HG03095 (cell line): ENCODE data around the gene FAM81A.
"Not testable (repeated sequence)": the region's sequence is repeated elsewhere in the genome, so short reads cannot be mapped to it uniquely, and the experiment has no call there.

Experiments used
- ATAC-seq: cut with Tn5 transposase; IDR thresholded peaks from one replicate; pipeline ENCODE4 v1.9.1; 2021; ENCODE audit warnings: moderate library complexity; ENCODE audit not compliant: unreplicated experiment

The FAM81A gene

DNA sequence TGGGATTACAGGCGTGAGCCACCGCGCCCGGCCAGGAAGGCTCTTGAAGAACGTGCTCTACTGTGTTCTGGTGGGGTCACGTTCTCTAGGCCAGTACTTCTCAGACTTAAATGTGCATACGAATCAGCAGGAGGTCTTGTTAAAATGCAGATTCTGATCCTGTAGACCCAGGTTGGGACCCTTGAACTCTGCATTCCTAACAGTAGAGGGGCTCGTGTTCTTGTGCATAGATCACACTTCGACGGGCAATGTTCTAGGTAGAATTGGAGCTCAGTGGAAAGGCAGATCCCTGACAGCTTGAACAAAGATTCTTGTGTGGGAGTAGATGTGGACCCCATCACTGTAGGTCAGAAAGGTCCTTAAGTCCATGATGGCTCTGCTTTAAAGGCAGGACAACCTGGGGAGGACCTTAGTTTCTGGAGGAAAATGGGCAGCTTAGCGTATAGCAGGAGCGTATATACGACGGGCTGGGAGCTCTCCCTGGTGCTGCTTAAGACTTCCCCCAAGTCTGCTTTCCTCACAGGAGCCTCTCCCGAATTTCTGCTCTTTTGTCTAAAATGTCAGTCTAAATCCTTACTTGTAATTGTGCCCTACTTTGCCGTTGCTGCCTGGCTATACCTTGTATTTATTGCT, 16.9 kb upstream of the FAM81A start:
- no peak for ATAC-seq

DNA sequence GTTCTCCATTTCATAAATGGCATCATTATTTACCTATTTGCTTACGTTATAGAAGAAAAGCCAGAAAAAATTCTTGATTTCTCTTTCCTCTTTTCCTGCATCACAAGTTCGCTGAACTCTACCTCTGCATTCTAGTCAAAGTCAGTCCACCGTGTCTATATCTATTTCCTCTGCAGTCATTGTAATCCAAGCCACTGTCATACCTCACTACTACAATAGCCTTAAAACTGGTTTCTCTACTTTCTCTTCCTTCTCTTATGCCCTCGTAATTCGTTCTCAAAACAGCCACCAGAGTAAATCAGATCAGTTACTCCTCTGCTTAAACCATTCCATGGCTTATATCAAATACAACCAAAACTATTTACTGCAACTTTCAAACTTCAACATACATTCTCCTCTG, 13.4 kb upstream of the FAM81A start:
- ATAC-seq, result no peak

GRCh38 chr15:59428898-59429297, 9.1 kb upstream of the FAM81A start:
- not testable (repeated sequence) for ATAC-seq

GRCh38 chr15:59432389-59432788, 5.6 kb upstream of the FAM81A start:
- ATAC-seq, result no peak

- ATAC-seq, result no peak
These were observed 3.5 kb upstream of the FAM81A start for GRCh38 chr15:59434481-59434880.

GRCh38 chr15:59436774-59437141, 1.2 kb upstream of the FAM81A start:
- ATAC-seq, result no peak

DNA sequence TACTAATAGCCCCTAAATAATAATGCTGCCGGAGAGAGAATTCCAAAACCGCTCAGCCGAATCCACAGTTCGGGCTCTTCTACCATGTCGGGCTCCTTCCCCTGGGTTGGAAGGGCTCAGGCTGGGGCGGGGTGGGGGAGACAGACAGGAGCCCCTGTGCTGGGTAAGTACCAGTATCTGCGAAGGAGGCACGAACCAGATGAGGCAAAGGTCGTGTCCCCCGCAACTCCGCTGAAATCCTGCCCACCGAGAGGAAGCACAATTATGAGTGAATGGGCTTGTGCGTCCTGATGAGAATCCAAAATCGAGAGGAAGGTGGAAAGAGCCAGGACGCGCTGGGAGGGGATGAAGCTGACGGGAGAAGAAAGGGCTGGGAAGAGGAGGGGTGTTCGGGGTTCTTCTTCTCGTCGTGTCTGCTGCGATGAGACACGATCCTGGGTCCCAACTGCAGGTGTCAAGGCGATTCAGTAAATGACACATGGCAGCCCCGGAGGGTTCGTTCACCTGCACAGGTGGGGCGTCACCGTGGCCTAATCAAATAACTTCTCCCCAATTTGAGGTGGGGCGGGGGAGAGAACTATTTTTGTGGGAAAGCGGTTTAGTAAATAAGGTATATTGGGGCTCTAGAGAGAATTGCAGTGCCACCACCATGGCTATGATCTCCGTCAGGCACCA, 707 bp upstream of the FAM81A start:
- no peak for ATAC-seq

GRCh38 chr15:59438625-59439290, 772 bp downstream of the FAM81A start:
- no peak for ATAC-seq

- no peak for ATAC-seq
These were observed 1.6 kb downstream of the FAM81A start for GRCh38 chr15:59439576-59439975.

GRCh38 chr15:59443341-59444072, 5.5 kb downstream of the FAM81A start:
- no peak for ATAC-seq

- no peak for ATAC-seq
These were observed 6.3 kb downstream of the FAM81A start for GRCh38 chr15:59444081-59444835.

DNA sequence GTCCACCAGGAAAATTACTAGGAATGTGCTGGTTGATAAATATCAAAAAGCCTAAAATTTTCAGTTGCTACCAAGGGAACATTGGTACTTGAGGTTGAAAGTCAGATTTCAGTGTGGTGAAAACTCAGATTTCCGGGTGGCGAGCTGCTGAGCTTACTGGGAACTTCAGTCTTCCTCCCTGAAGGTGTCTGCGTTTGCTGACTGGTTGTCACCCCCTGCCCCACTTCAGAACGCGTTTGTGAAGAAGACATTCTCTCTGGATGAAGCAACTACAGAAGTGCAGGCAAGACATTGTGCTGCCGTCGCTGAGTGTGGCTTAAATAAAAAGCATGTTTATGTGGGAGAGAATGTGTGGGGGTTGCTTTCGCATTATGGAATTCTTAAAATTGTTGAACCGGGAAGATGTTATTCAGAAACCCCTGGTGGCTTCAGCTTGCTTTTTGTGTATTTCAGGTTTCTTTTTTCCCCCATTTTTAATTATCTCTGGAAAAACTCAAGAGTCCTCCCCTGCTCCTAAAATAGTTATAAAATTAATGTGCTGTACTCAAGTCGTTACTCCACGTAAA, 7.1 kb downstream of the FAM81A start:
- ATAC-seq, result no peak

GRCh38 chr15:59446232-59446957, 8.4 kb downstream of the FAM81A start:
- no peak for ATAC-seq

DNA sequence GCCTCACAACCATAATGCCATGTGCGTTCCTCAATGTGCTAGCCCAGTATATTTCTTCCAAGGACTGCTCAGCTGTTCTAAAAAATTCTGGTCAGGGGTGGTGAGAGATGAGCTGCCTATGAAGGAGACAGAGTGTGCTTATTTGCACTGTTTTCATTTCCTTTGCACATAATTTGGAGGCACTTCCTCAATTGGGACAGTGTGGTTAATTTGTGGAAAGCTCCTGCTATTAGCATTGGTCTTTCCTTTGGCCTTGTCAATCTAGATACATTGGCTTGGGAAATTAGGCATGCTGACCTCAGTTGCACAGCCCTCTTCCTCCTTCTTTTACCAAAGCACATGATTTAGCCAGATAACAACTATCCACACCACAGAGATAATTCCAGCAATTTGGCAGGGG, 9.4 kb downstream of the FAM81A start:
- ATAC-seq, result no peak

DNA sequence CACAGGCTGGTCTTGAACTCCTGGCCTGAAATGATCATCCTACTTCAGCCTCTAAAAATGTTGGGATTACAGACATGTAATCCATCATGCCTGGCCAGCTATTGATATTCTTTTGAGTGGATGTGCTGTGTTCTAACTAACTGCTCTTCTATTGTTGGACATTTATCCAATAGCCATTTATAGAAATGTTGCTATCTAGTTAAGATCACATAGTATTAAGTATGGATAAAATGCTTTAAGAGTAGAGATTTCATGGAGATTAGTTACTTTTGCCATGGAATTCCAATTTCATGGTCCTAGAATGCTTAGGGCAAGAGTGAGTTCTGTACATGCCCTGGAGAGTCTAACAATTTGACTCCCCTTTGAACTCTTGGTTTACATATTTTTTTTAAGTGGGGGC, 10.9 kb downstream of the FAM81A start:
- ATAC-seq, result no peak

DNA sequence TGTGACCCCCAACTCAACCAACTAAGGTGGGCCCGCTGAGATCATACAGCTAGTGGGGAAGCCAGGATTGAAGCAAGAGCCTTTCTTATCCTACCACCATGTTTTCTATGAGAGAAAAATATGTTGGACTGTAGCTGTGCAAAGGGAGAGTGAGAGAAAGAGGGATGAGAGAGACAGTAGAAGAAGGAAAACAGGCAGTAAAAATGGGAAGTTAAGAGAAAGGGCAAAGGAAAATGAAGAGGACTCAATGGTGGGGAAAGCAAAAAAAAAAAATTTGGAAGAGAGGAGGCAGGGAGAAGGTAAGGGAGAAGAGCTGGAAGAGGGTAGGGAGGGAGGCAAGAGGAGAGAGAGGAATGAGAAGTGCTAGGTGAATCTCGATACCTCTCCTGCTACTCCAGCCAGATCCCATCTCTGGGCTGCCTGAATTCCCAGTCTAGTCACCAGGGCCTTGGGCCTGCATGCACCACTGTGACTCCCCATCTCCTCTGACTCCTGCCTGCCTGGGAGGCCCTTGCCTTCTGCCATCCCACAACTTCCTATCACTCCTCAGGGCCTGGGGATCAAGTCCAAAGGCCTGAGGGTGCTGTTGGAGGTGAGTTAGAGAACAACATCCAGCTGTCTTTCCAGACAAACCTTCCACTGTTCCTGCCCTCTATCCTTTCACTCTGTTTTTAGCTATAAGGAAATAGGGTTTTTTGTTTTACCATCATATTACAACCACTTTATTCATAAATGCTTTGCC, 15.7 kb downstream of the FAM81A start:
- no peak for ATAC-seq

GRCh38 chr15:59456114-59456513, 18.1 kb downstream of the FAM81A start:
- ATAC-seq, result no peak

DNA sequence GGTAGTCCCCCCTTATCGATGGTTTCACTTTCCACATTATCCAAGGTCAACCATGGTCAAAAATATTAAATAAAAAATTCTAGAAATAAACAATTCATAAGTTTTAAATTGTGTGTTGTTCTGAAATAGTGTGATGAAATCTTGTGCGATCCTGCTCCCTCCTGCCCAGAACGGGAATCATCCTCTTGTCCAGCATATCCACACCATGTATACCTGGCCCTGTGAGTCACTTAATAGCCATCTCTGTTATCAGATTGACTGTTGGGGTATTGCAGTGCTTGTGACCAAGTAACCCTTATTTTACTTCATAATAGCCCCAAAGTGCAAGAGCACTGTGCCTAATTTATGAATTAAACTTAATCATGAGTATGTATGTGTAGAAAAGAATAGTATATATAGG, 19.1 kb downstream of the FAM81A start:
- ATAC-seq, result no peak

DNA sequence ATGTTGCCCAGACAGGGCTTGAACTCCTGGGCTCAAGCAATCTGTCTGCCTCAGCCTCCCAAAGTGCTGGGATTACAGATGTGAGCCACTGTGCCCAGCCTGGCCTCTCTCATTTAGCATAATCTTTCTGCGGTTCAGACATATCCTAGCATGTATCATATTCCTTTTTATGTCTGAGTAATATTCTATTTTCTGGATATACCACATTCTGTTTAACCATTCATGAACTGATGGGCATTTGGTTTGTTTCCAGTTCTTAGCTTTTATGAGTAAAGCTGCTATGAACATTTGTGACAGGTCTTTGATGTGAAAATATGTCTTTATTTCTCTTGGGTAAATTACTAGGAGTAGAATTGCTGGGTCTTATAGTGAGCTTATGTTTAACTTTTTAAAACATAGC, 23.5 kb downstream of the FAM81A start:
- ATAC-seq, result no peak
